H9 (cell line): ENCODE data around the gene ITGB7. TPM values are rescaled to one million over a fixed set of nuclear protein-coding genes. Genes with fewer than 3 reads are reported as not detected.
A peak's percentile ranks its signal among the peaks of the same experiment; 100 is the strongest.

ENCODE experiments used
- DNase-seq: peaks from one replicate; pipeline ENCODE4 v3.0.0-alpha.2; 2017
- H2AFZ ChIP-seq: one replicate; pipeline ENCODE4 v1.6.1; 2013; ENCODE audit warnings: mild to moderate bottlenecking, low read length, control low read depth, moderate library complexity
- H2AK5ac ChIP-seq: 2 replicates; pipeline ENCODE4 v1.6.1; 2013; ENCODE audit warnings: low read length, control low read depth, mixed read lengths; ENCODE audit not compliant: insufficient read length
- H2BK120ac ChIP-seq: one replicate; pipeline ENCODE4 v1.6.1; 2013; ENCODE audit warnings: low read depth, mild to moderate bottlenecking, low read length, control low read depth, inconsistent platforms; ENCODE audit not compliant: poor library complexity, severe bottlenecking
- H2BK12ac ChIP-seq: 2 replicates; pipeline ENCODE4 v1.6.1; 2013; ENCODE audit warnings: low read length, control low read depth, mixed read lengths, low read depth; ENCODE audit not compliant: insufficient read length
- H2BK15ac ChIP-seq: 2 replicates; pipeline ENCODE4 v1.6.1; 2013; ENCODE audit warnings: low read depth, low read length, control low read depth
- H2BK20ac ChIP-seq: one replicate; pipeline ENCODE4 v1.6.1; 2013; ENCODE audit warnings: low read depth, mild to moderate bottlenecking, low read length, control low read depth, inconsistent platforms; ENCODE audit not compliant: poor library complexity, severe bottlenecking
- H2BK5ac ChIP-seq: 2 replicates; pipeline ENCODE4 v1.6.1; 2013; ENCODE audit warnings: low read length, control low read depth, mixed read lengths; ENCODE audit not compliant: insufficient read length
- H3K14ac ChIP-seq: 2 replicates; pipeline ENCODE4 v1.6.1; 2013; ENCODE audit warnings: low read length, control low read depth; ENCODE audit not compliant: insufficient read depth
- H3K18ac ChIP-seq: 2 replicates; pipeline ENCODE4 v1.6.1; 2013; ENCODE audit warnings: low read depth, mild to moderate bottlenecking, mixed read lengths, low read length, control low read depth; ENCODE audit not compliant: insufficient read length
- H3K23ac ChIP-seq: 2 replicates; pipeline ENCODE4 v1.6.1; 2013; ENCODE audit warnings: low read length, control low read depth, mixed read lengths, low read depth; ENCODE audit not compliant: insufficient read length
- H3K23me2 ChIP-seq: 2 replicates; pipeline ENCODE4 v1.6.1; 2013; ENCODE audit warnings: low read depth, mild to moderate bottlenecking, mixed read lengths, low read length, control low read depth; ENCODE audit not compliant: insufficient read length, poor library complexity, severe bottlenecking
- H3K27ac ChIP-seq: 2 replicates; pipeline ENCODE4 v1.5.1; 2013; ENCODE audit warnings: low read length, control low read depth, mixed read lengths, low read depth; ENCODE audit not compliant: insufficient read length
- H3K27me3 ChIP-seq: 2 replicates; pipeline ENCODE4 v1.6.1; 2013; ENCODE audit warnings: low read length, control low read depth, inconsistent platforms; ENCODE audit not compliant: insufficient read depth
- H3K4ac ChIP-seq: 2 replicates; pipeline ENCODE4 v1.6.1; 2013; ENCODE audit warnings: low read depth, mild to moderate bottlenecking, control low read depth, inconsistent platforms, low read length, moderate library complexity
- H3K4me1 ChIP-seq: 2 replicates; pipeline ENCODE4 v1.6.1; 2013; ENCODE audit warnings: low read length, control low read depth, inconsistent platforms; ENCODE audit not compliant: insufficient read depth
- H3K4me2 ChIP-seq: 2 replicates; pipeline ENCODE4 v1.6.1; 2013; ENCODE audit warnings: low read length, control low read depth, mixed read lengths; ENCODE audit not compliant: insufficient read length, insufficient read depth
- H3K56ac ChIP-seq: 2 replicates; pipeline ENCODE4 v1.6.1; 2013; ENCODE audit warnings: low read depth, mild to moderate bottlenecking, mixed read lengths, low read length, control low read depth; ENCODE audit not compliant: insufficient read length
- H3K79me1 ChIP-seq: 2 replicates; pipeline ENCODE4 v1.6.1; 2013; ENCODE audit warnings: low read depth, mild to moderate bottlenecking, moderate library complexity, low read length, control low read depth, inconsistent platforms; ENCODE audit not compliant: insufficient read depth, poor library complexity, severe bottlenecking
- H3K79me2 ChIP-seq: 2 replicates; pipeline ENCODE4 v1.6.1; 2013; ENCODE audit warnings: low read length, control low read depth, inconsistent platforms; ENCODE audit not compliant: insufficient read depth
- H3K9ac ChIP-seq: 2 replicates; pipeline ENCODE4 v1.6.1; 2013; ENCODE audit warnings: low read length, control low read depth, mixed read lengths; ENCODE audit not compliant: insufficient read length; ENCODE audit errors: extremely low read depth
- H3K9me3 ChIP-seq: one replicate; pipeline ENCODE4 v1.6.1; 2013; ENCODE audit warnings: low read depth, low read length, inconsistent platforms; ENCODE audit not compliant: control insufficient read depth
- H3T11ph ChIP-seq: one replicate; pipeline ENCODE4 v1.6.1; 2013; ENCODE audit warnings: mild to moderate bottlenecking, low read length, control low read depth, inconsistent platforms
- H4K20me1 ChIP-seq: one replicate; pipeline ENCODE4 v1.6.1; 2013; ENCODE audit not compliant: control insufficient read depth, insufficient read length, insufficient read depth
- H4K5ac ChIP-seq: 2 replicates; pipeline ENCODE4 v1.6.1; 2013; ENCODE audit warnings: low read depth, mild to moderate bottlenecking, mixed read lengths, low read length, control low read depth; ENCODE audit not compliant: insufficient read length
- H4K8ac ChIP-seq: replicated peaks from 2 replicates; pipeline ENCODE4 v1.6.1; 2013; ENCODE audit warnings: low read length, control low read depth, mixed read lengths, low read depth; ENCODE audit not compliant: insufficient read length
- H4K91ac ChIP-seq: 2 replicates; pipeline ENCODE4 v1.6.1; 2013; ENCODE audit warnings: low read depth, mild to moderate bottlenecking, moderate library complexity, mixed read lengths, low read length, control low read depth; ENCODE audit not compliant: insufficient read length
- H3K27ac Mint-ChIP-seq, 3 experiments: 2 replicates in 2 of 3; 3 replicates in 1 of 3; pipeline ENCODE4 v1.8.0; 2020 to 2021; ENCODE audit warnings: mixed read lengths in 3 of 3, mild to moderate bottlenecking in 1 of 3, moderate library complexity in 1 of 3
- H3K27me3 Mint-ChIP-seq: 2 replicates; pipeline ENCODE4 v1.8.0; 2021; ENCODE audit warnings: low read depth, mild to moderate bottlenecking, moderate library complexity, mixed read lengths
- H3K36me3 Mint-ChIP-seq, 3 experiments: 2 replicates in 2 of 3; 3 replicates in 1 of 3; pipeline ENCODE4 v1.8.0; 2020 to 2021; ENCODE audit warnings: low read depth in 3 of 3, mixed read lengths in 3 of 3; ENCODE audit not compliant: insufficient read depth in 1 of 3
- H3K4me1 Mint-ChIP-seq, 2 experiments: 2 replicates each; pipeline ENCODE4 v1.8.0; 2020; ENCODE audit warnings: mixed read lengths in 2 of 2
- H3K4me3 Mint-ChIP-seq, 2 experiments: 2 replicates in 1 of 2; 3 replicates in 1 of 2; pipeline ENCODE4 v1.8.0; 2020 to 2021; ENCODE audit warnings: mild to moderate bottlenecking in 2 of 2, mixed read lengths in 2 of 2, moderate library complexity in 1 of 2
- H3K9me3 Mint-ChIP-seq, 2 experiments: 2 replicates in 1 of 2; 3 replicates in 1 of 2; pipeline ENCODE4 v1.8.0; 2020; ENCODE audit warnings: mild to moderate bottlenecking in 2 of 2, mixed read lengths in 2 of 2, moderate library complexity in 1 of 2
- WGBS: extraction: QIAGEN DNeasy Blood & Tissue Kit; methylation state at CpG from one replicate; pipeline ENCODE4 v1.1.7; 2013; ENCODE audit warnings: missing lambda C conversion rate, low lambda C conversion rate, mixed read lengths; ENCODE audit not compliant: insufficient read length; ENCODE audit errors: extremely low coverage; 5-methylcytosine and 5-hydroxymethylcytosine counted together
- total RNA-seq: library from RNA; stranded (reverse); gene quantifications from 2 replicates; pipeline ENCODE4 v1.2.1, GENCODE V29; 2021
- TF ChIP-seq, protein P1 (sequence below): fragments of 200-600 bp; sonication (generic); conservative IDR thresholded peaks from 3 replicates; pipeline ENCODE4 v1.8.0; 2021; ENCODE audit warnings: antibody characterized with exemption, mild to moderate bottlenecking

ITGB7 gene
- total RNA-seq, 1 experiment from 2014 or later = 0.39 TPM

DNA sequence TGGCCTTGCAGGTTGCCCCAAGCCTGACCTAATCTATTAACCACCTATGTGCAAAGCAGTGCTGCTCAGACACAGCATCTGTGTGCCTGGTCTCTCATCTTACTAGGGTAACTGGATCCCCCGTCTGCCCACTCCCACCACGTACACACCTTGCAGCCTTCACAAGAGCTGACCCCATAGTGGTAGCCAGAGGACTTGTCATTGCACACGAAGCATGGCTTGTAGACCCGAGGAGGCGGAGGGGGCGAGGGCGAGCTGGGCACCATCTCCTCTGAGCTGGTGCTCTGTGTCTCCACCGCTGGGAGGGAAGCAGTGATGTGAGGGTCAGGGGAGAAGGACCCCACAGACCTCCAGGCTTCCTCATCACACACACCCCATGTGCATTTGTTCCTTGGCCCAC, 8.4 kb upstream of the ITGB7 start:
- no peak overlapping the region for H3K18ac ChIP-seq
- H3K27ac ChIP-seq = no peak overlapping the region
- peaks cover 3% of the 10 kb centered on the region; the same call in 1 of the 2 replicates for H3K27me3 ChIP-seq
- H2BK12ac ChIP-seq = no peak overlapping the region
- H2BK120ac ChIP-seq = no peak overlapping the region
- H3K56ac ChIP-seq = no peak overlapping the region
- no peak overlapping the region for H2BK5ac ChIP-seq
- H2BK20ac ChIP-seq = no peak overlapping the region
- H3K23me2 ChIP-seq = peaks cover 15% of the 10 kb centered on the region
- H2AFZ ChIP-seq = no peak overlapping the region
- no peak overlapping the region for H3K14ac ChIP-seq
- no peak overlapping the region for H4K91ac ChIP-seq
- H3K79me1 ChIP-seq = no peaks in the 10 kb centered on the region
- H2BK15ac ChIP-seq = no peak overlapping the region
- H3K27me3 Mint-ChIP-seq = peaks cover 17% of the 10 kb centered on the region
- DNase-seq = no peak
- WGBS = no CpG with 5 or more reads among the region's 8 CpGs
- no peak overlapping the region for H3K23ac ChIP-seq
- H3K4me3 Mint-ChIP-seq = peak overlapping the region; percentile 14 to 94; a peak in 2 of 5 replicates
- H3K4ac ChIP-seq = no peak overlapping the region
- H2AK5ac ChIP-seq = no peak overlapping the region
- no peaks in the 10 kb centered on the region for H4K20me1 ChIP-seq
- no peak overlapping the region for H3T11ph ChIP-seq
- H4K5ac ChIP-seq = no peak overlapping the region
- no peak overlapping the region for H3K4me2 ChIP-seq
- peaks cover 62 to 65% of the 10 kb centered on the region in 2 experiments for H3K4me1 Mint-ChIP-seq
- no peak overlapping the region for H3K9ac ChIP-seq
- H3K27ac Mint-ChIP-seq = peak overlapping the region in 1 of 3 experiments; percentile 92; a peak in 1 of 7 replicates
- TF ChIP-seq, protein P1, sequence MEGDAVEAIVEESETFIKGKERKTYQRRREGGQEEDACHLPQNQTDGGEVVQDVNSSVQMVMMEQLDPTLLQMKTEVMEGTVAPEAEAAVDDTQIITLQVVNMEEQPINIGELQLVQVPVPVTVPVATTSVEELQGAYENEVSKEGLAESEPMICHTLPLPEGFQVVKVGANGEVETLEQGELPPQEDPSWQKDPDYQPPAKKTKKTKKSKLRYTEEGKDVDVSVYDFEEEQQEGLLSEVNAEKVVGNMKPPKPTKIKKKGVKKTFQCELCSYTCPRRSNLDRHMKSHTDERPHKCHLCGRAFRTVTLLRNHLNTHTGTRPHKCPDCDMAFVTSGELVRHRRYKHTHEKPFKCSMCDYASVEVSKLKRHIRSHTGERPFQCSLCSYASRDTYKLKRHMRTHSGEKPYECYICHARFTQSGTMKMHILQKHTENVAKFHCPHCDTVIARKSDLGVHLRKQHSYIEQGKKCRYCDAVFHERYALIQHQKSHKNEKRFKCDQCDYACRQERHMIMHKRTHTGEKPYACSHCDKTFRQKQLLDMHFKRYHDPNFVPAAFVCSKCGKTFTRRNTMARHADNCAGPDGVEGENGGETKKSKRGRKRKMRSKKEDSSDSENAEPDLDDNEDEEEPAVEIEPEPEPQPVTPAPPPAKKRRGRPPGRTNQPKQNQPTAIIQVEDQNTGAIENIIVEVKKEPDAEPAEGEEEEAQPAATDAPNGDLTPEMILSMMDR = no peak
- peaks cover 20 to 54% (median 46%) of the 10 kb centered on the region in 3 experiments; a peak in 6 of 7 replicates for H3K36me3 Mint-ChIP-seq
- peaks cover 33% of the 10 kb centered on the region; the same call in 1 of the 2 replicates for H3K4me1 ChIP-seq
- peaks cover 4% of the 10 kb centered on the region; the same call in 1 of the 2 replicates for H3K79me2 ChIP-seq
- no peak overlapping the region for H4K8ac ChIP-seq
- no peaks in the 10 kb centered on the region for H3K9me3 ChIP-seq
- no peaks in the 10 kb centered on the region; a peak in 2 of 5 replicates for H3K9me3 Mint-ChIP-seq
